Mesothelial cell of epicardium (in vitro differentiated cells): Measurements from ENCODE around the gene PPP1R13L. TPM values are rescaled to one million over a fixed set of nuclear protein-coding genes. Genes with fewer than 3 reads are reported as not detected.

Experiments used
- DNase-seq, 2 experiments: peaks; one replicate each; pipeline ENCODE4 v3.0.0; 2021; ENCODE audit warnings: low spot score in 2 of 2; ENCODE audit not compliant: unreplicated experiment in 2 of 2
- H3K27ac Mint-ChIP-seq: 2 replicates; pipeline ENCODE4 v1.8.0; 2021; ENCODE audit warnings: mixed read lengths
- H3K27me3 Mint-ChIP-seq: 2 replicates; pipeline ENCODE4 v1.8.0; 2021; ENCODE audit warnings: low read depth, mixed read lengths
- H3K36me3 Mint-ChIP-seq: 2 replicates; pipeline ENCODE4 v1.8.0; 2021; ENCODE audit warnings: mixed read lengths
- H3K4me1 Mint-ChIP-seq: 2 replicates; pipeline ENCODE4 v1.8.0; 2021; ENCODE audit warnings: mixed read lengths
- H3K4me3 Mint-ChIP-seq: 2 replicates; pipeline ENCODE4 v1.8.0; 2021; ENCODE audit warnings: mild to moderate bottlenecking, moderate library complexity, mixed read lengths
- H3K9me3 Mint-ChIP-seq: 2 replicates; pipeline ENCODE4 v1.8.0; 2021; ENCODE audit warnings: mixed read lengths
- total RNA-seq: library from RNA; stranded (reverse); gene quantifications from 3 replicates; pipeline ENCODE4 v1.2.1, GENCODE V29; 2021
- TF ChIP-seq, protein P1 (sequence below): fragments of 200-600 bp; sonication (generic); IDR thresholded peaks from one replicate; pipeline ENCODE4 v1.5.0; 2021; ENCODE audit warnings: antibody characterized with exemption; ENCODE audit not compliant: unreplicated experiment

PPP1R13L gene
- total RNA-seq, 1 donor from 2014 or later: 64.0 TPM

DNA sequence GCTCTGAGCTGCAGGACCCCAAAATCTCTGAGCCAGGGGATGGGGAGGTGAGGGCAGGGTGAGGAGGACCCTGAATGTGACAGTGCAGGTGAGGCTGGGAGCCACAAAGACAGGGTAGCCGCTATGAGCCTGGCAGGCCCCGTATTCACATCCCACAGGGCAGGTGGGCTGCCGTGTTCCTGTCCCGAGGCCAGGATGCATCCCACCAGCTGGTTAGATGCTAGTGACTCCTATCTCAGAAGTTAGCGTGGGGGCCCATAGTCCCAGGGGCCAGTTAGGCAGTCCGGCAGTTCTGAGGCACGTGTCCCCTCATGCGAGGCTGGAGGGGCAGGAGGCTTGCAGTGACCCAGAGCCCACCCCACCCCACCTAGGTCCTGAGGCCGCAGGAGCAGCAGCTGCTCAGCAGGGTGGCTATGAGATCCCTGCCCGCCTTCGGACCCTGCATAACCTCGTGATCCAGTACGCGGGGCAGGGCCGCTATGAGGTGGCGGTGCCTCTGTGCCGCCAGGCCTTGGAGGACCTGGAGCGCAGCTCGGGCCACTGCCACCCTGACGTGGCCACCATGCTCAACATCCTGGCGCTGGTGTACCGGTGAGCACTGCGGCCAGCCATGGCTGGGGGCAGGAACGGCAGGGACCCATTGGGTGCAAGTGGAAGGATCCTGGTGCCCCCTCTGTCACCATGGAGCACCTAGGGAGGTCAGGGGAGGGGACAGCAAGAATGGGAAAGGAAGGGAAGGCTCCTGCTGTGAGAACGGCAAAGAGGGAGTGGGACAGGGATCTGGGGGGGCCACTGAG, 57.1 kb downstream of the PPP1R13L start:
- TF ChIP-seq, protein P1, sequence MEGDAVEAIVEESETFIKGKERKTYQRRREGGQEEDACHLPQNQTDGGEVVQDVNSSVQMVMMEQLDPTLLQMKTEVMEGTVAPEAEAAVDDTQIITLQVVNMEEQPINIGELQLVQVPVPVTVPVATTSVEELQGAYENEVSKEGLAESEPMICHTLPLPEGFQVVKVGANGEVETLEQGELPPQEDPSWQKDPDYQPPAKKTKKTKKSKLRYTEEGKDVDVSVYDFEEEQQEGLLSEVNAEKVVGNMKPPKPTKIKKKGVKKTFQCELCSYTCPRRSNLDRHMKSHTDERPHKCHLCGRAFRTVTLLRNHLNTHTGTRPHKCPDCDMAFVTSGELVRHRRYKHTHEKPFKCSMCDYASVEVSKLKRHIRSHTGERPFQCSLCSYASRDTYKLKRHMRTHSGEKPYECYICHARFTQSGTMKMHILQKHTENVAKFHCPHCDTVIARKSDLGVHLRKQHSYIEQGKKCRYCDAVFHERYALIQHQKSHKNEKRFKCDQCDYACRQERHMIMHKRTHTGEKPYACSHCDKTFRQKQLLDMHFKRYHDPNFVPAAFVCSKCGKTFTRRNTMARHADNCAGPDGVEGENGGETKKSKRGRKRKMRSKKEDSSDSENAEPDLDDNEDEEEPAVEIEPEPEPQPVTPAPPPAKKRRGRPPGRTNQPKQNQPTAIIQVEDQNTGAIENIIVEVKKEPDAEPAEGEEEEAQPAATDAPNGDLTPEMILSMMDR: no peak
- peaks cover 3% of the 10 kb centered on the region for H3K4me1 Mint-ChIP-seq
- peaks cover 10% of the 10 kb centered on the region for H3K36me3 Mint-ChIP-seq
- no peak for DNase-seq
- no peaks in the 10 kb centered on the region for H3K9me3 Mint-ChIP-seq
- H3K27ac Mint-ChIP-seq: no peak overlapping the region
- no peak overlapping the region for H3K4me3 Mint-ChIP-seq
- H3K27me3 Mint-ChIP-seq: peaks cover 20% of the 10 kb centered on the region

DNA sequence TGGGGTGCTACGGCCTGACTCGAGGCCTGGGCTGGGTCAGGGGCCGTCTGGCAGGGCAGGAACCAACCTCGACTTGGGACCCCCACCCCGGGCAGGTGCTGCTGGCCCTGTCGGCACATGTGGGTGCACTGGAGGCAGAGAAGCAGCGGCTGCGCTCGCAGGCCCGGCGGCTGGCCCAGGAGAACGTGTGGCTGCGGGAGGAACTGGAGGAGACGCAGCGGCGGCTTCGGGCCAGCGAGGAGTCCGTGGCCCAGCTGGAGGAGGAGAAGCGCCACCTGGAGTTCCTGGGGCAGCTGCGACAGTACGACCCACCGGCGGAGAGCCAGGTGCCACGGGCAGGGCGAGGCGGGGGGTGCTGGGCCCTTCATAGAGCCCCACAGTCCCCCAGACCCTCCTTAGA, 58.4 kb downstream of the PPP1R13L start:
- Mint-ChIP-seq H3K4me1 (peaks cover 3% of the 10 kb centered on the region), H3K9me3 (no peaks in the 10 kb centered on the region), H3K27me3 (peaks cover 20% of the 10 kb centered on the region), H3K36me3 (peaks cover 10% of the 10 kb centered on the region), H3K4me3 (no peak overlapping the region), H3K27ac (no peak overlapping the region)
- TF ChIP-seq, protein P1: no peak
- DNase-seq: no peak

DNA sequence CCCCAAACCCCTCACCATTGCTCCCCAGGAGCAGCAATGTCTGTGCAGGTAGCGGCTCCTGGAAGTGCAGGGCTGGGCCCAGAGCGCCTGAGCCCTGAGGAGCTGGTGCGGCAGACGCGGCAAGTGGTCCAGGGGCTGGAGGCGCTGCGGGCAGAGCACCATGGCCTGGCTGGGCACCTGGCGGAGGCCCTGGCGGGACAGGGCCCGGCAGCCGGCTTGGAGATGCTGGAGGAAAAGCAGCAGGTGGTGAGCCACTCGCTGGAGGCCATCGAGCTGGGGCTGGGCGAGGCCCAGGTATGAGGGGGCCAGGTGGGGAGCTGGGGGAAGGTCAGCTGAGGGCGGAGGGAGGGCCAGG, 59.4 kb downstream of the PPP1R13L start:
- Mint-ChIP-seq H3K27ac (no peak overlapping the region), H3K9me3 (no peaks in the 10 kb centered on the region), H3K27me3 (peaks cover 20% of the 10 kb centered on the region), H3K36me3 (peaks cover 8% of the 10 kb centered on the region), H3K4me1 (peaks cover 3% of the 10 kb centered on the region), H3K4me3 (no peak overlapping the region)
- TF ChIP-seq, protein P1: no peak
- DNase-seq: no peak

DNA sequence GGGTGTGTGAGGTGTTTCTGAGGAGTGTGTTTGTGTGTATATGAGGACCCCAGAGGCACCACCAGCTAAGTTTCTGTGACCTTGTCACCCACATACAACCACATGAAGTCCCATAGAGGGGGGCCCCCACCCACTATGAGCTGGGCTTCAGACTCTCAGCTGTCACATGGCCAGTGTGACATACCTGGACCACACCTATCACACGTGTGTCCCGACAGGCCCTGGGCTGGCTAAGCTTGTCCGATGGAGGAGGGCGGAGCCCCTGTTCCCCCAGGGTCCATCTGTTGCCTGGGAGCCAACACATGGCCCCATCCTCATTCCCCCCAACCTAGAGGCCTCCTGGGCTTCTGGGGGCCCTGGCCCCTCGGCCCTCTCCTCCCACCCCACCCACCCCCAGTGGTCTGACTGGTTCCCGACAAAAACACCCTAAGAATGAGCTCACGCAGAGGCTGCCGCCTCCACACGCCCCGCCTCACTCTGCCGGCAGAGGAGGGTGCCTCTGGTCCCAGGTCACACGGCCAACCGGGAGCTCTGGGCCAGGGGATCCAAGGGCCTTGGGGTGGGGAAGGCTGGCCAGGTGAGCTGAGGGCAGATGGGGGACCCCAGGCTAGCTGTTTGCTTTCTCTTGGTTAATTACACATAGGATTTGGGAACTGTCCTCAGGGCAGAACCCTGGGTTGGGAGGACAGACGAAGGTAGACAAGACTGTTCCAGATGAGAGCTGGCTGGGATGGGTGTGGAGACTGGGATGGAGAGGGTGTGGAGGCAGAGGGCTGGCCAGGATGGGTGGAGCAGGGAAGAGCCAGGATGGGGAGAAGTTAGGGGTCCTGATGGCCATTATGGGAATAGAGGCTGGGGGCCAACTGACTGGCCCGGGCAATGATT, 60.0 kb downstream of the PPP1R13L start:
- H3K4me1 Mint-ChIP-seq: peaks cover 5% of the 10 kb centered on the region
- DNase-seq: no peak
- no peak overlapping the region for H3K27ac Mint-ChIP-seq
- H3K36me3 Mint-ChIP-seq: peaks cover 6% of the 10 kb centered on the region
- TF ChIP-seq, protein P1: no peak
- H3K4me3 Mint-ChIP-seq: no peak overlapping the region
- no peaks in the 10 kb centered on the region for H3K9me3 Mint-ChIP-seq
- H3K27me3 Mint-ChIP-seq: peaks cover 26% of the 10 kb centered on the region

GRCh38 chr19:45342911-45343310, 62.0 kb downstream of the PPP1R13L start:
- TF ChIP-seq, protein P1: no peak
- Mint-ChIP-seq H3K36me3 (no peaks in the 10 kb centered on the region), H3K4me1 (peaks cover 5% of the 10 kb centered on the region), H3K27me3 (peaks cover 26% of the 10 kb centered on the region), H3K4me3 (no peak overlapping the region), H3K9me3 (no peaks in the 10 kb centered on the region), H3K27ac (no peak overlapping the region)
- DNase-seq: no peak
